ENCODE data around the gene RUFY3.
A peak's percentile ranks its signal among the peaks of the same experiment; 100 is the strongest.
"Not testable (repeated sequence)": the region's sequence is repeated elsewhere in the genome, so short reads cannot be mapped to it uniquely, and the experiment has no call there.

Gene RUFY3

GRCh38 chr4:70680934-70681333, 40.8 kb upstream of the RUFY3 start:
- no peaks in the 10 kb centered on the region for H3K4me1 ChIP-seq (ENCODE audit: control insufficient read depth in 1 of 2, insufficient read depth in 1 of 2, low read depth in 1 of 2, low read length in 1 of 2)

GRCh38 chr4:70681704-70682103, 40.1 kb upstream of the RUFY3 start:
- H3K9me3 ChIP-seq: no peaks in the 10 kb centered on the region
- H3K27ac ChIP-seq: no peak overlapping the region
- no peaks in the 10 kb centered on the region for H3K36me3 ChIP-seq
- H3K27me3 ChIP-seq: no peaks in the 10 kb centered on the region
- no peak for TF ChIP-seq CTCF (IDR thresholded peaks at IDR 0.05)
- no peaks in the 10 kb centered on the region for H3K4me1 ChIP-seq (ENCODE audit: control insufficient read depth in 1 of 2, insufficient read depth in 1 of 2, low read depth in 1 of 2, low read length in 1 of 2)
- no peak overlapping the region for H3K4me3 ChIP-seq (ENCODE audit: low read depth in 1 of 2, low read length in 1 of 2)

More at GRCh38 chr4:70680934-70681333, 40.8 kb upstream of the RUFY3 start:
- H3K36me3 ChIP-seq: no peaks in the 10 kb centered on the region
- H3K9me3 ChIP-seq: no peaks in the 10 kb centered on the region
- no peaks in the 10 kb centered on the region for H3K27me3 ChIP-seq
- TF ChIP-seq CTCF (IDR thresholded peaks at IDR 0.05): no peak
- H3K27ac ChIP-seq: no peak overlapping the region
- no peak overlapping the region for H3K4me3 ChIP-seq (ENCODE audit: low read depth in 1 of 2, low read length in 1 of 2)

- H3K9me3 ChIP-seq; H3K4me1 ChIP-seq (ENCODE audit: control insufficient read depth in 1 of 2, insufficient read depth in 1 of 2, low read depth in 1 of 2, low read length in 1 of 2); H3K27me3 ChIP-seq; H3K36me3 ChIP-seq; H3K4me3 ChIP-seq (ENCODE audit: low read depth in 1 of 2, low read length in 1 of 2); H3K27ac ChIP-seq: not testable (repeated sequence)
Measured at GRCh38 chr4:70682142-70682541, 39.6 kb upstream of the RUFY3 start.

- no peaks in the 10 kb centered on the region for H3K9me3 ChIP-seq
- H3K4me3 ChIP-seq (ENCODE audit: low read depth in 1 of 2, low read length in 1 of 2): peak overlapping the region; percentile 79 to 95
- TF ChIP-seq CTCF (IDR thresholded peaks at IDR 0.05): no peak
- peak overlapping the region; percentile 71 for H3K27ac ChIP-seq
- no peaks in the 10 kb centered on the region for H3K27me3 ChIP-seq
- no peaks in the 10 kb centered on the region for H3K36me3 ChIP-seq
- H3K4me1 ChIP-seq (ENCODE audit: control insufficient read depth in 1 of 2, insufficient read depth in 1 of 2, low read depth in 1 of 2, low read length in 1 of 2): peaks cover 9 to 12% of the 10 kb centered on the region in 2 experiments
Measured at GRCh38 chr4:70687392-70687791, 34.4 kb upstream of the RUFY3 start.

GRCh38 chr4:70687821-70688794, 33.7 kb upstream of the RUFY3 start, which contains the start of gene UTP3:
Gene UTP3, plus strand, starts transcription at chr4:70688532. Its CDS starts 146 bp downstream, at chr4:70688678.
- peak; percentile 58 for TF ChIP-seq CTCF (IDR thresholded peaks at IDR 0.05)
- H3K4me3 ChIP-seq (ENCODE audit: low read depth in 1 of 2, low read length in 1 of 2): peak within 1 kb of the TSS; percentile 79 to 95
- H3K9me3 ChIP-seq: no peaks in the 10 kb centered on the region
- peak within 1 kb of the TSS; percentile 71 for H3K27ac ChIP-seq
- H3K4me1 ChIP-seq (ENCODE audit: control insufficient read depth in 1 of 2, insufficient read depth in 1 of 2, low read depth in 1 of 2, low read length in 1 of 2): peaks cover 9 to 12% of the 10 kb centered on the region in 2 experiments
- H3K27me3 ChIP-seq: no peaks in the 10 kb centered on the region
- H3K36me3 ChIP-seq: no peaks in the 10 kb centered on the region

GRCh38 chr4:70688795-70689231, 33.0 kb upstream of the RUFY3 start:
- Histone ChIP-seq H3K27ac (peak overlapping the region; percentile 71), H3K4me3 (ENCODE audit: low read depth in 1 of 2, low read length in 1 of 2) (peak overlapping the region; percentile 79 to 95), H3K4me1 (ENCODE audit: control insufficient read depth in 1 of 2, insufficient read depth in 1 of 2, low read depth in 1 of 2, low read length in 1 of 2) (peaks cover 9 to 12% of the 10 kb centered on the region in 2 experiments), H3K36me3 (no peaks in the 10 kb centered on the region), H3K27me3 (no peaks in the 10 kb centered on the region), H3K9me3 (no peaks in the 10 kb centered on the region)
- TF ChIP-seq CTCF (IDR thresholded peaks at IDR 0.05): no peak
